Gastrocnemius medialis (tissue), 4 donors: ENCODE results near the gene ARHGAP10.

Source experiments
- CTCF ChIP-seq, 5 experiments: fragments of 450-650 bp in 3 of 5; fragments of 200-600 bp in 2 of 5; sonication (generic) in 2 of 5; IDR thresholded peaks in 4 of 5; conservative IDR thresholded peaks in 1 of 5; 1 replicate in 4 of 5; 2 replicates in 1 of 5; pipeline ENCODE4 v1.5.1; 2016 to 2019; ENCODE audit warnings: antibody characterized with exemption in 5 of 5, mild to moderate bottlenecking in 3 of 5, moderate library complexity in 3 of 5
- POLR2A ChIP-seq, 2 donors: fragments of 450-650 bp; IDR thresholded peaks; one replicate each; pipeline ENCODE4 v1.6.1; 2017; ENCODE audit warnings: antibody characterized with exemption in 2 of 2, mild to moderate bottlenecking in 2 of 2, moderate library complexity in 2 of 2

GRCh38 chr4:147779451-147779850, 47.6 kb downstream of the ARHGAP10 start:
- no peak for TF ChIP-seq CTCF (IDR thresholded peaks at IDR 0.05 in 4 of 5, conservative IDR thresholded peaks at IDR 0.05 in 1 of 5)
- no peak for TF ChIP-seq POLR2A (IDR thresholded peaks at IDR 0.05)
